ENCODE data around the gene MYO18B.

Gene MYO18B

GRCh38 chr22:25829808-25830777 is 88.1 kb downstream of the MYO18B start:
- Histone ChIP-seq H3K9me3 (ENCODE audit: control insufficient read depth in 5 of 5, low read length in 5 of 5) (peaks cover 2 to 7% (median 5%) of the 10 kb centered on the region in 5 donors), H3K36me3 (ENCODE audit: control insufficient read depth in 5 of 5, insufficient read depth in 5 of 5, low read length in 5 of 5) (no peaks in the 10 kb centered on the region)

GRCh38 chr22:25833091-25833490 is 91.1 kb downstream of the MYO18B start:
- H3K4me3 ChIP-seq (ENCODE audit: low read depth in 1 of 5, low read length in 5 of 5), result no peak overlapping the region
- H3K27me3 ChIP-seq (ENCODE audit: control insufficient read depth in 5 of 5, insufficient read depth in 4 of 5, low read length in 5 of 5), result peaks cover 0 to 4% (median 0%) of the 10 kb centered on the region in 5 donors
- peaks cover 2 to 7% (median 5%) of the 10 kb centered on the region in 5 donors for H3K9me3 ChIP-seq (ENCODE audit: control insufficient read depth in 5 of 5, low read length in 5 of 5)
- no peak overlapping the region for H3K27ac ChIP-seq (ENCODE audit: low read depth, low read length)
- H3K9ac ChIP-seq (ENCODE audit: low read length in 5 of 5), result no peak overlapping the region
- H3K36me3 ChIP-seq (ENCODE audit: control insufficient read depth in 5 of 5, insufficient read depth in 5 of 5, low read length in 5 of 5), result no peaks in the 10 kb centered on the region
- H3K4me1 ChIP-seq (ENCODE audit: control insufficient read depth in 5 of 5, insufficient read depth in 5 of 5, low read length in 5 of 5), result no peaks in the 10 kb centered on the region

More at GRCh38 chr22:25829808-25830777, 88.1 kb downstream of the MYO18B start:
- Histone ChIP-seq H3K4me3 (ENCODE audit: low read depth in 1 of 5, low read length in 5 of 5) (no peak overlapping the region), H3K27ac (ENCODE audit: low read depth, low read length) (no peak overlapping the region), H3K27me3 (ENCODE audit: control insufficient read depth in 5 of 5, insufficient read depth in 4 of 5, low read length in 5 of 5) (peaks cover 0 to 2% (median 0%) of the 10 kb centered on the region in 5 donors), H3K9ac (ENCODE audit: low read length in 5 of 5) (no peak overlapping the region), H3K4me1 (ENCODE audit: control insufficient read depth in 5 of 5, insufficient read depth in 5 of 5, low read length in 5 of 5) (no peaks in the 10 kb centered on the region)

- Histone ChIP-seq H3K4me1 (ENCODE audit: control insufficient read depth in 5 of 5, insufficient read depth in 5 of 5, low read length in 5 of 5) (no peaks in the 10 kb centered on the region), H3K9me3 (ENCODE audit: control insufficient read depth in 5 of 5, low read length in 5 of 5) (peaks cover 2 to 7% (median 5%) of the 10 kb centered on the region in 5 donors), H3K9ac (ENCODE audit: low read length in 5 of 5) (no peak overlapping the region), H3K27ac (ENCODE audit: low read depth, low read length) (no peak overlapping the region), H3K27me3 (ENCODE audit: control insufficient read depth in 5 of 5, insufficient read depth in 4 of 5, low read length in 5 of 5) (peaks cover 0 to 4% (median 0%) of the 10 kb centered on the region in 5 donors), H3K4me3 (ENCODE audit: low read depth in 1 of 5, low read length in 5 of 5) (no peak overlapping the region), H3K36me3 (ENCODE audit: control insufficient read depth in 5 of 5, insufficient read depth in 5 of 5, low read length in 5 of 5) (no peaks in the 10 kb centered on the region)
These were observed 91.7 kb downstream of the MYO18B start for GRCh38 chr22:25833676-25834075.

- no peak overlapping the region for H3K9ac ChIP-seq (ENCODE audit: low read length in 5 of 5)
- H3K4me3 ChIP-seq (ENCODE audit: low read depth in 1 of 5, low read length in 5 of 5), result no peak overlapping the region
- peaks cover 2 to 7% (median 5%) of the 10 kb centered on the region in 5 donors for H3K9me3 ChIP-seq (ENCODE audit: control insufficient read depth in 5 of 5, low read length in 5 of 5)
- peaks cover 0 to 4% (median 0%) of the 10 kb centered on the region in 5 donors for H3K27me3 ChIP-seq (ENCODE audit: control insufficient read depth in 5 of 5, insufficient read depth in 4 of 5, low read length in 5 of 5)
- H3K27ac ChIP-seq (ENCODE audit: low read depth, low read length), result no peak overlapping the region
- no peaks in the 10 kb centered on the region for H3K4me1 ChIP-seq (ENCODE audit: control insufficient read depth in 5 of 5, insufficient read depth in 5 of 5, low read length in 5 of 5)
- no peaks in the 10 kb centered on the region for H3K36me3 ChIP-seq (ENCODE audit: control insufficient read depth in 5 of 5, insufficient read depth in 5 of 5, low read length in 5 of 5)
These were observed 92.5 kb downstream of the MYO18B start for GRCh38 chr22:25834490-25834889.

- Histone ChIP-seq H3K36me3 (ENCODE audit: control insufficient read depth in 5 of 5, insufficient read depth in 5 of 5, low read length in 5 of 5) (no peaks in the 10 kb centered on the region), H3K4me3 (ENCODE audit: low read depth in 1 of 5, low read length in 5 of 5) (no peak overlapping the region), H3K4me1 (ENCODE audit: control insufficient read depth in 5 of 5, insufficient read depth in 5 of 5, low read length in 5 of 5) (no peaks in the 10 kb centered on the region), H3K27ac (ENCODE audit: low read depth, low read length) (no peak overlapping the region), H3K9ac (ENCODE audit: low read length in 5 of 5) (no peak overlapping the region), H3K27me3 (ENCODE audit: control insufficient read depth in 5 of 5, insufficient read depth in 4 of 5, low read length in 5 of 5) (peaks cover 0 to 8% (median 0%) of the 10 kb centered on the region in 5 donors), H3K9me3 (ENCODE audit: control insufficient read depth in 5 of 5, low read length in 5 of 5) (peaks cover under 1 to 4% (median 3%) of the 10 kb centered on the region in 5 donors)
These were observed 93.4 kb downstream of the MYO18B start for GRCh38 chr22:25835348-25835747.

GRCh38 chr22:25837288-25837900 is 95.4 kb downstream of the MYO18B start:
- Histone ChIP-seq H3K9ac (ENCODE audit: low read length in 5 of 5) (no peak overlapping the region), H3K27ac (ENCODE audit: low read depth, low read length) (no peak overlapping the region), H3K27me3 (ENCODE audit: control insufficient read depth in 5 of 5, insufficient read depth in 4 of 5, low read length in 5 of 5) (peaks cover 0 to 17% (median 0%) of the 10 kb centered on the region in 5 donors), H3K36me3 (ENCODE audit: control insufficient read depth in 5 of 5, insufficient read depth in 5 of 5, low read length in 5 of 5) (no peaks in the 10 kb centered on the region), H3K9me3 (ENCODE audit: control insufficient read depth in 5 of 5, low read length in 5 of 5) (no peaks in the 10 kb centered on the region), H3K4me3 (ENCODE audit: low read depth in 1 of 5, low read length in 5 of 5) (no peak overlapping the region), H3K4me1 (ENCODE audit: control insufficient read depth in 5 of 5, insufficient read depth in 5 of 5, low read length in 5 of 5) (no peaks in the 10 kb centered on the region)

GRCh38 chr22:25838960-25839741 is 97.2 kb downstream of the MYO18B start:
- Histone ChIP-seq H3K9ac (ENCODE audit: low read length in 5 of 5) (no peak overlapping the region), H3K36me3 (ENCODE audit: control insufficient read depth in 5 of 5, insufficient read depth in 5 of 5, low read length in 5 of 5) (no peaks in the 10 kb centered on the region), H3K4me3 (ENCODE audit: low read depth in 1 of 5, low read length in 5 of 5) (no peak overlapping the region), H3K27ac (ENCODE audit: low read depth, low read length) (no peak overlapping the region), H3K27me3 (ENCODE audit: control insufficient read depth in 5 of 5, insufficient read depth in 4 of 5, low read length in 5 of 5) (peaks cover 0 to 22% (median 0%) of the 10 kb centered on the region in 5 donors), H3K4me1 (ENCODE audit: control insufficient read depth in 5 of 5, insufficient read depth in 5 of 5, low read length in 5 of 5) (no peaks in the 10 kb centered on the region), H3K9me3 (ENCODE audit: control insufficient read depth in 5 of 5, low read length in 5 of 5) (no peaks in the 10 kb centered on the region)

GRCh38 chr22:25839755-25840154 is 97.8 kb downstream of the MYO18B start:
- H3K9ac ChIP-seq (ENCODE audit: low read length in 5 of 5), result no peak overlapping the region

GRCh38 chr22:25840167-25840566 is 98.2 kb downstream of the MYO18B start:
- H3K36me3 ChIP-seq (ENCODE audit: control insufficient read depth in 5 of 5, insufficient read depth in 5 of 5, low read length in 5 of 5), result no peaks in the 10 kb centered on the region
- H3K27ac ChIP-seq (ENCODE audit: low read depth, low read length), result no peak overlapping the region

More at GRCh38 chr22:25839755-25840154, 97.8 kb downstream of the MYO18B start:
- H3K27me3 ChIP-seq (ENCODE audit: control insufficient read depth in 5 of 5, insufficient read depth in 4 of 5, low read length in 5 of 5), result peaks cover 0 to 22% (median 0%) of the 10 kb centered on the region in 5 donors
- no peaks in the 10 kb centered on the region for H3K9me3 ChIP-seq (ENCODE audit: control insufficient read depth in 5 of 5, low read length in 5 of 5)
- H3K36me3 ChIP-seq (ENCODE audit: control insufficient read depth in 5 of 5, insufficient read depth in 5 of 5, low read length in 5 of 5), result no peaks in the 10 kb centered on the region
- no peak overlapping the region for H3K4me3 ChIP-seq (ENCODE audit: low read depth in 1 of 5, low read length in 5 of 5)
- no peaks in the 10 kb centered on the region for H3K4me1 ChIP-seq (ENCODE audit: control insufficient read depth in 5 of 5, insufficient read depth in 5 of 5, low read length in 5 of 5)
- no peak overlapping the region for H3K27ac ChIP-seq (ENCODE audit: low read depth, low read length)

More at GRCh38 chr22:25840167-25840566, 98.2 kb downstream of the MYO18B start:
- Histone ChIP-seq H3K9me3 (ENCODE audit: control insufficient read depth in 5 of 5, low read length in 5 of 5) (no peaks in the 10 kb centered on the region), H3K4me1 (ENCODE audit: control insufficient read depth in 5 of 5, insufficient read depth in 5 of 5, low read length in 5 of 5) (no peaks in the 10 kb centered on the region), H3K9ac (ENCODE audit: low read length in 5 of 5) (no peak overlapping the region), H3K27me3 (ENCODE audit: control insufficient read depth in 5 of 5, insufficient read depth in 4 of 5, low read length in 5 of 5) (peaks cover 0 to 22% (median 0%) of the 10 kb centered on the region in 5 donors), H3K4me3 (ENCODE audit: low read depth in 1 of 5, low read length in 5 of 5) (no peak overlapping the region)
